Pancreas (tissue), 10 donors: Measurements from ENCODE around the gene CNTNAP5. TPM values are rescaled to one million over a fixed set of nuclear protein-coding genes. Genes with fewer than 3 reads are reported as not detected.

Experiments
- ATAC-seq, 4 donors: fragments of 200-7000 bp; cut with Tn5 transposase; one replicate each; pipeline versions ENCODE4 v1.8.0 to v1.9.1; 2020; ENCODE audit warnings: mild to moderate bottlenecking in 4 of 4, moderate library complexity in 4 of 4
- DNase-seq, 6 donors: peaks; one replicate each; pipeline ENCODE4 v3.0.0-alpha.2; 2020
- FAIRE-seq: peaks from 2 replicates; lab custom pipeline; 2012; peaks lifted over from hg19 to GRCh38; lab: Jason Lieb, UNC
- H3K27ac ChIP-seq, 4 donors: fragments of 200-600 bp; sonication (generic); 1 replicate in 3 of 4; 2 replicates in 1 of 4; pipeline versions ENCODE4 v1.5.0 to v1.8.0; 2020
- H3K27me3 ChIP-seq, 4 donors: fragments of 200-600 bp; one replicate each; pipeline ENCODE4 v1.8.0; 2021
- H3K36me3 ChIP-seq, 3 donors: fragments of 200-600 bp; sonication (generic) in 1 of 3; one replicate each; pipeline versions ENCODE4 v1.5.0 to v1.8.0; 2020 to 2021
- H3K4me1 ChIP-seq, 3 donors: fragments of 200-600 bp; one replicate each; pipeline ENCODE4 v1.8.0; 2021
- H3K4me3 ChIP-seq, 4 donors: fragments of 200-600 bp; sonication (generic) in 2 of 4; one replicate each; pipeline versions ENCODE4 v1.5.0 to v1.8.0; 2020 to 2021
- H3K9me3 ChIP-seq, 4 donors: fragments of 200-600 bp; one replicate each; pipeline ENCODE4 v1.8.0; 2021
- WGBS, 2 donors: extraction: QIAGEN DNeasy Blood & Tissue Kit; methylation state at CpG; one replicate each; pipeline ENCODE4 v1.1.7; 2013; 5-methylcytosine and 5-hydroxymethylcytosine counted together
- intact Hi-C, 3 donors: fragments of 100-400 bp; cut with DNase I; formaldehyde crosslinking; loops; one replicate each; pipeline versions ENCODE4 v1.11.1 to v1.14.2; 2022
- polyA plus RNA-seq, 2 donors: library from polyadenylated mRNA; stranded (reverse); fragments of 200-250 nt; gene quantifications; one replicate each; pipeline ENCODE4 v1.2.3, GENCODE V29; 2013
- total RNA-seq, 6 donors: library from RNA; stranded (reverse); fragmentation: NEBNext Ultra II Directional in 4 of 6; extraction: Animal tissue kit (Norgen Biotek cat#: 25700) in 4 of 6; gene quantifications; one replicate each; pipeline versions ENCODE4 v1.2.1 to v1.2.4, GENCODE V29; 2021 to 2023
- TF ChIP-seq, protein P1 (sequence below), 4 donors: fragments of 200-600 bp; sonication (generic) in 3 of 4; IDR thresholded peaks; one replicate each; pipeline versions ENCODE4 v1.5.0 to v1.8.0; 2021; ENCODE audit warnings: antibody characterized with exemption in 4 of 4
- donor health status: healthy with polysubstance abuse.
- donor health status: DM: no; HTN: no; CAD: no; lungs with moderate emphysema.
- donor health status: DM: no; HTN: no; CAD: no.
- donor health status: control.
- donor health status: control.
- donor health status: Bipolar disorder and iron deficiency.
- donor health status: DM: yes; HTN: yes; CAD: no.
- donor health status: DM: no; HTN: no; CAD: no.
- donor health status: DM: no; HTN: no; CAD: no.
- donor health status: DM: yes; HTN: yes; CAD: no.

Gene CNTNAP5
- total and polyA plus RNA-seq, 8 donors, result 0.05 to 0.43 (median 0.12) TPM

DNA sequence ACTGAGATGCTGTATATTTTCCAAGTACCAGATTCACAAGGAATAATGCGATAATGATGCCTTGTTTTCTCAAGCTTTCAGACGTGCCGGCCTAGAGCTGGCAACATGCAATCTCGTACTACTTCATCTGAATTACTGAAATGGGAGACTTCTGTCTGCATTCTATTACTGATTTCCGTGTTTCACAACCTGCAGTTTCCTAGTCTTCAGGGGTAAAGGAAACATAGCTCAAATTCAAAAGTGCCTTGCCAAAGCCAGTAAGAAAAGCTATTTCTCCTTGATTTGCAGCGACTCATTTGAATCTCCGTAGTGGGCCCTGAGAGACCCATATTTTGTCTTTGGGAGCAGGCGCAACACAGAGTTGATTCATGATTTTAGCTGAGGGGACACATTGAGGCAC lies 289.0 kb downstream of the CNTNAP5 start:
- no peak for DNase-seq
- H3K9me3 ChIP-seq, result no peaks in the 10 kb centered on the region
- TF ChIP-seq, protein P1, sequence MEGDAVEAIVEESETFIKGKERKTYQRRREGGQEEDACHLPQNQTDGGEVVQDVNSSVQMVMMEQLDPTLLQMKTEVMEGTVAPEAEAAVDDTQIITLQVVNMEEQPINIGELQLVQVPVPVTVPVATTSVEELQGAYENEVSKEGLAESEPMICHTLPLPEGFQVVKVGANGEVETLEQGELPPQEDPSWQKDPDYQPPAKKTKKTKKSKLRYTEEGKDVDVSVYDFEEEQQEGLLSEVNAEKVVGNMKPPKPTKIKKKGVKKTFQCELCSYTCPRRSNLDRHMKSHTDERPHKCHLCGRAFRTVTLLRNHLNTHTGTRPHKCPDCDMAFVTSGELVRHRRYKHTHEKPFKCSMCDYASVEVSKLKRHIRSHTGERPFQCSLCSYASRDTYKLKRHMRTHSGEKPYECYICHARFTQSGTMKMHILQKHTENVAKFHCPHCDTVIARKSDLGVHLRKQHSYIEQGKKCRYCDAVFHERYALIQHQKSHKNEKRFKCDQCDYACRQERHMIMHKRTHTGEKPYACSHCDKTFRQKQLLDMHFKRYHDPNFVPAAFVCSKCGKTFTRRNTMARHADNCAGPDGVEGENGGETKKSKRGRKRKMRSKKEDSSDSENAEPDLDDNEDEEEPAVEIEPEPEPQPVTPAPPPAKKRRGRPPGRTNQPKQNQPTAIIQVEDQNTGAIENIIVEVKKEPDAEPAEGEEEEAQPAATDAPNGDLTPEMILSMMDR (IDR thresholded peaks at IDR 0.05), result no peak
- no peak for ATAC-seq
- intact Hi-C loops, result no loop called here
- no peak overlapping the region for H3K4me3 ChIP-seq
- 77 to 91% methylated on average over 8 of the region's 8 CpGs for WGBS, 2 donors
- H3K36me3 ChIP-seq, result no peaks in the 10 kb centered on the region
- no peaks in the 10 kb centered on the region for H3K4me1 ChIP-seq
- FAIRE-seq, result no peak
- H3K27me3 ChIP-seq, result no peaks in the 10 kb centered on the region
- H3K27ac ChIP-seq, result no peak overlapping the region

DNA sequence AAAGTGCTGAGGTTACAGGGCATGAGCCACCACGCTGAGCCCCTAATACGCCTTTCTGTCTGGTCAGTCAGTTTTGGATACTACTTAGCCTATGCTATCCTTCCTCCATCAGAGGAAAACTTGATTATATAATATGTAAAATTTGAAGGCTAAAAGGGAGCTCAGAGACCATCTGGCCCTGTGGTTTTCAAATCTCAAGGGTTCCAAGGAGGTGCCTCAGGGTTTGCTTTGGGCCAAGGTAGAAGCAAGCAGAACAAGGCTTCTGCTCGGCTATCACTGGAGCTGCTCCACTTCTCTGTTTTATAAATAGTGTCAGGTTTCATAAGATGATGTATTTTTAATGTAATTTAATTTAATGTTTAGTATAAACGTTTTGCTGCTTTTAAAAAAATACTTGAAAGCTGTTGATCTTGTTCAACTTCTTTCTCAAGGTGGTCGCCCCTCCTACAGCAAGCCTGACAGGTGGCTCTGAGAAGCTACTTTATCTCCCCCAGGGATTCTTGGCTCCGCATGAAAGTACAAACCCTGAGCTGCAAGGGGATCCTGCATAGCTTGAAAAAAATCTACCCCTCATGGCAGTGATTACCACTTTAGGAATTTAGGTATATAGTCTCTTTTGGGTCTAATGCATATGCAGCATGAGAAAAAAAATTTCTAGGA lies 290.3 kb downstream of the CNTNAP5 start:
- no peak overlapping the region for H3K4me3 ChIP-seq
- no peak overlapping the region for H3K27ac ChIP-seq
- ATAC-seq, result no peak
- no peaks in the 10 kb centered on the region for H3K27me3 ChIP-seq
- H3K36me3 ChIP-seq, result no peaks in the 10 kb centered on the region
- intact Hi-C loops, result no loop called here
- FAIRE-seq, result no peak
- H3K9me3 ChIP-seq, result no peaks in the 10 kb centered on the region
- DNase-seq, result no peak
- TF ChIP-seq, protein P1 (IDR thresholded peaks at IDR 0.05), result no peak
- no peaks in the 10 kb centered on the region for H3K4me1 ChIP-seq
- WGBS, 2 donors, result 55 to 59% methylated on average over 6 of the region's 6 CpGs

DNA sequence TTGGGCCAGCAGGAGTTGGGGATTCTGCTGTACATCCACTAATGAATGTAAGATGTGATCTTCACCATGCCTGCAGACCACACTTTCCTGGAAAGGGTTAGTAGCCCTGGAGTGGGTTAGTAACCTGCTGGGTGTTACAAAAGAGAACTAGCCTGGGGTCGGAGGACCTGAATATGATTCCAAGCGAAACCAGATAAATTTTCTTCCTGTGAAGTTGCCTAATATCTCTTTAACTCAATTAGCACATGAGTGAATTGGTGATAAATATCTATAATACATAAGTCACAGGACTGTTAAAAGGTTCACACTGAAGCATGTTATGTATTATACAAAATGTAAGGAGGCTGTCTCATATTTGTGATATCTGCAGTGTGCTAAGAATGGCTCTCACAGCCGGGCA lies 291.0 kb downstream of the CNTNAP5 start:
- TF ChIP-seq, protein P1 (IDR thresholded peaks at IDR 0.05), result no peak
- DNase-seq (no peak), FAIRE-seq (no peak), ATAC-seq (no peak)
- Histone ChIP-seq H3K27ac (no peak overlapping the region), H3K9me3 (no peaks in the 10 kb centered on the region), H3K4me1 (no peaks in the 10 kb centered on the region), H3K36me3 (no peaks in the 10 kb centered on the region), H3K27me3 (no peaks in the 10 kb centered on the region), H3K4me3 (no peak overlapping the region)
- WGBS, 2 donors, result 70 to 80% methylated on average over 3 of the region's 3 CpGs
- intact Hi-C loops, result no loop called here

DNA sequence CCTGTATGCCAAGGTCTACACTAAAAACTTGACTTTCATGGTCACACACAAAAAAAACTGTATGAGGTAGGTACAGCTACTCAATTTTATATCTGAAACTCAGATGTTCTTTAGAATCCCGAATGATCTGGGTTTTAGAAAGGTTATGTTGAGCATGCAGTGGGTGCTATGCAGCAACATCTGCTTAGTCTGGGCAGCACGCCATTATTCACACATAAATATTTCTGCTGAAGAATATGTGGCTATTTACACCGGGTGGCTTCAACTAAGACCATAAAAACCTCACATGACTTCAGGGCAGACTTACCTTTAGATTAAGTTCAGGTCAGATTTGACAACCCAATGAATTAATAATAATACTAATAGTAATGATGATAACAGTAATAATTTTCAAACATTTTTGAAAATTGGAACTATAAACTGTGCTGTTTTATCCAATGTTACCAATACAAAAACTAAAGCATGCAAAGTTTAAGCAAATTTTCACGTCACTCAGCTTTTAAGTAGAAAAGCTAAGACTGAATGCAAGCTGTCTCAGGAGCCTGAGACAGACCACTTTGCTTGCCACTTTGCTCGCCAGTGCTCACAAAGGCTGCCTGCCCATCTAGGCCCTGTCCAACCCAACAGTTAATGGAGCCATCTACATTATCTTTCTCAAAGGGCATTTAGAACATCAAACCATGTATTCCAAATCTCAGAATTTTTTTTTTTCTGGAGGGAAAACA lies 292.0 kb downstream of the CNTNAP5 start:
- TF ChIP-seq, protein P1 (IDR thresholded peaks at IDR 0.05), result no peak
- no peaks in the 10 kb centered on the region for H3K9me3 ChIP-seq
- intact Hi-C loops, result no loop called here
- no peak overlapping the region for H3K27ac ChIP-seq
- FAIRE-seq, result no peak
- no peaks in the 10 kb centered on the region for H3K27me3 ChIP-seq
- H3K4me1 ChIP-seq, result no peaks in the 10 kb centered on the region
- no peak for ATAC-seq
- 62 to 69% methylated on average over 5 of the region's 5 CpGs for WGBS, 2 donors
- H3K4me3 ChIP-seq, result no peak overlapping the region
- no peaks in the 10 kb centered on the region for H3K36me3 ChIP-seq
- DNase-seq, result no peak

DNA sequence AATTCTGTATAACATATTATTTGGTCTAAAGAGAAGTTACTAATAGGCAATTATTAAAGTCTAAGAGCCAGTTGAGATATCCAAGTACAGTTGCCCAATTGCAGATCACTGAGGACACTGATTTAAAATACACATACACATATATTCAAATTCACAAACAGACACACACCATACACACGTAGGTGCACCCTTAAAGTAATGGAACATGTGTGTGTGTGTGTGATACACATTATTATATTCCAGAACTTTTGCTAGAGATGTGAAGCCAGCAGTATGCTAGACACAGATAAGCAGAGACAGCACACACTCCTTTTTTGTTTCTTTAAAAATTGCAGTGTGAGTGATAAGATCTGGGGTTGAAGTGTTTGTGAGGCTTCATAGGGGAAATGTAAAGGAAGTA lies 292.5 kb downstream of the CNTNAP5 start:
- DNase-seq (no peak), FAIRE-seq (no peak), ATAC-seq (no peak)
- H3K4me1 ChIP-seq, result no peaks in the 10 kb centered on the region
- no peak overlapping the region for H3K4me3 ChIP-seq
- intact Hi-C loops, result no loop called here
- TF ChIP-seq, protein P1 (IDR thresholded peaks at IDR 0.05), result no peak
- no peaks in the 10 kb centered on the region for H3K36me3 ChIP-seq
- no peak overlapping the region for H3K27ac ChIP-seq
- 43 to 52% methylated on average over 1 of the region's 1 CpG for WGBS, 2 donors
- H3K27me3 ChIP-seq, result no peaks in the 10 kb centered on the region
- no peaks in the 10 kb centered on the region for H3K9me3 ChIP-seq
